ENCODE measurements around the gene JARID2. TPM values are rescaled to one million over a fixed set of nuclear protein-coding genes. Genes with fewer than 3 reads are reported as not detected.

JARID2 gene
- total RNA-seq, 4 donors from 2014 or later: 11.6 to 22.5 (median 16.4) TPM

DNA sequence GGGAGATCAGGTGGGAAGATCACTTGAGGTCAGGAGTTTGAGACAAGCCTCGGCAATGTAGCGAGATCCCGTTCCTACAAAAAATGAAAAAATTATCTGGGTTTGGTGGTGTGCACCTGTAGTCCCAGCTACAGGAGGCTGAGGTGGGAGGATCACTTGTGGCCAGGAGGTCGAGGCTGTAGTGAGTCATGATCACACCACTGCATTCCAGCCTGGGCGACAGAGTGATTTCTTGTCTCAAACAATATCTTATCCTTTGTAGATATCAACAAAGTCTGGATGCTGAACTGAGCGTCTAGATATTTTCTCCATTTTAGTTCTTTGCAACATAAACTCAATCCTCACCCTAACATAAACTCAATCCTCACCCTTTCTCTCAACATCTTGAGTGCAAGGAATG is 219.3 kb downstream of the JARID2 start:
- DNase-seq (no peak), ATAC-seq (no peak)
- no peaks in the 10 kb centered on the region for H3K9me3 ChIP-seq
- TF ChIP-seq, protein P1, sequence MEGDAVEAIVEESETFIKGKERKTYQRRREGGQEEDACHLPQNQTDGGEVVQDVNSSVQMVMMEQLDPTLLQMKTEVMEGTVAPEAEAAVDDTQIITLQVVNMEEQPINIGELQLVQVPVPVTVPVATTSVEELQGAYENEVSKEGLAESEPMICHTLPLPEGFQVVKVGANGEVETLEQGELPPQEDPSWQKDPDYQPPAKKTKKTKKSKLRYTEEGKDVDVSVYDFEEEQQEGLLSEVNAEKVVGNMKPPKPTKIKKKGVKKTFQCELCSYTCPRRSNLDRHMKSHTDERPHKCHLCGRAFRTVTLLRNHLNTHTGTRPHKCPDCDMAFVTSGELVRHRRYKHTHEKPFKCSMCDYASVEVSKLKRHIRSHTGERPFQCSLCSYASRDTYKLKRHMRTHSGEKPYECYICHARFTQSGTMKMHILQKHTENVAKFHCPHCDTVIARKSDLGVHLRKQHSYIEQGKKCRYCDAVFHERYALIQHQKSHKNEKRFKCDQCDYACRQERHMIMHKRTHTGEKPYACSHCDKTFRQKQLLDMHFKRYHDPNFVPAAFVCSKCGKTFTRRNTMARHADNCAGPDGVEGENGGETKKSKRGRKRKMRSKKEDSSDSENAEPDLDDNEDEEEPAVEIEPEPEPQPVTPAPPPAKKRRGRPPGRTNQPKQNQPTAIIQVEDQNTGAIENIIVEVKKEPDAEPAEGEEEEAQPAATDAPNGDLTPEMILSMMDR (IDR thresholded peaks at IDR 0.05 in 4 of 5, conservative IDR thresholded peaks at IDR 0.05 in 1 of 5): no peak
- no peak for TF ChIP-seq POLR2A (IDR thresholded peaks at IDR 0.05)
- H3K4me1 ChIP-seq: peaks cover 38 to 40% of the 10 kb centered on the region in 2 donors
- no peak overlapping the region for H3K27ac ChIP-seq
- H3K4me3 ChIP-seq: no peak overlapping the region
- peaks cover 0 to 10% of the 10 kb centered on the region in 2 donors for H3K36me3 ChIP-seq
- in situ Hi-C loops (cut with MboI; ENCODE audit: low sequenced_read_pairs in 4 of 4) (loop anchor here in 2 of 4 donors (25.0 kb wide), 2 partner anchors 203 to 1253 kb away; no protein-coding TSS in a partner anchor), intact Hi-C loops (cut with DNase I; ENCODE audit: low total_unique reads) (no loop called here)
- H3K27me3 ChIP-seq: no peaks in the 10 kb centered on the region

DNA sequence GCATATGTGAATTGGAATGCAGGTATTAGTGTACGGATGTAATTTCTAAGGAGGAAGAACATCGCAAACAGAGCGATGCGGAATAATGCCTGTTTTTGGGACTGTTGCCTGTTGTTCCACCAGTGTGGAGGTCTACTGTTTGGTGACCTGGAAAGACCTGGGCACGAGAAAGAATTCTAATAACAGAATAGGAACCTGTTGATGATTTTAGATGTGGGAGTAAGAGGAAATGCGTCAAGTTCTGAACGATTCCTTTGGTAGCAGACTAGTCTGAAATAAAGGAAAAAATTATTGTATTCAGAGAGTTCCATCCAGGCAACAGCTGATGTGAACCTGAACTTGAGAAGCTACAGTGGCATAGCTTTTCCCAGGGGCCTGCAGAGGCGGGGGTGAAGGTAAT is 224.9 kb downstream of the JARID2 start:
- in situ Hi-C loops (cut with MboI; ENCODE audit: low sequenced_read_pairs in 4 of 4): loop anchor here in 2 of 4 donors (25.0 kb wide), 2 partner anchors 208 to 1258 kb away; no protein-coding TSS in a partner anchor
- peaks cover 0 to 10% of the 10 kb centered on the region in 2 donors for H3K36me3 ChIP-seq
- peaks cover 25 to 30% of the 10 kb centered on the region in 2 donors for H3K4me1 ChIP-seq
- no peak for TF ChIP-seq POLR2A (IDR thresholded peaks at IDR 0.05)
- TF ChIP-seq, protein P1 (IDR thresholded peaks at IDR 0.05 in 4 of 5, conservative IDR thresholded peaks at IDR 0.05 in 1 of 5): no peak
- peak overlapping the region in 1 of 4 donors; percentile 9 for H3K27ac ChIP-seq
- no peak overlapping the region for H3K4me3 ChIP-seq
- no peaks in the 10 kb centered on the region for H3K9me3 ChIP-seq
- ATAC-seq: no peak
- DNase-seq: no peak
- intact Hi-C loops (cut with DNase I; ENCODE audit: low total_unique reads): no loop called here
- no peaks in the 10 kb centered on the region for H3K27me3 ChIP-seq

- H3K4me3 ChIP-seq: no peak overlapping the region
- H3K9me3 ChIP-seq: no peaks in the 10 kb centered on the region
- no peaks in the 10 kb centered on the region for H3K27me3 ChIP-seq
- H3K4me1 ChIP-seq: peaks cover 41 to 49% of the 10 kb centered on the region in 2 donors
- TF ChIP-seq POLR2A (IDR thresholded peaks at IDR 0.05): no peak
- TF ChIP-seq, protein P1 (IDR thresholded peaks at IDR 0.05 in 4 of 5, conservative IDR thresholded peaks at IDR 0.05 in 1 of 5): no peak
- ATAC-seq (no peak), DNase-seq (no peak)
- in situ Hi-C loops (cut with MboI; ENCODE audit: low sequenced_read_pairs in 4 of 4) (loop anchor here in 2 of 4 donors (25.0 kb wide), 2 partner anchors 210 to 1260 kb away; no protein-coding TSS in a partner anchor), intact Hi-C loops (cut with DNase I; ENCODE audit: low total_unique reads) (no loop called here)
- peak overlapping the region; percentile 74 to 87 (median 83) for H3K27ac ChIP-seq
- H3K36me3 ChIP-seq: peaks cover 0 to 10% of the 10 kb centered on the region in 2 donors
Measured at GRCh38 chr6:15472621-15473020, 226.8 kb downstream of the JARID2 start.

DNA sequence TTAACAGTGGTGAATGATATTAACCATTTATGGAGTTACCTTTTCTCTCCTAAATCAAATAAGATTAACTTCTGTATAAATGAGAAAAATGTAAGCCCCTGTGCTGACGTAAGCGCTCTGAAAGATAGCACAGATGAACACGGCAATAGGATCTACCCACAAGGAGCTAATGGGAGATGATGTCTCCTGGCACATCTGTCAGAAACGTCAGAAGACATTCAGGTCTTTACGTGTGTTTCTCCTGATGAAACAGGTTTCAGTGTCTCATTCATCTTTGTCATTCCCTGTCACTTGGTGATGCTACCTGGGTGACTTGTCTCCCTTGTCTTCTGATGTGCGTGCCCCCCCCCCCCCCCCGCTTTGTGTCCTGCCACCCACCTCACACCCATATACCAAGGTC is 227.3 kb downstream of the JARID2 start:
- Histone ChIP-seq H3K4me1 (peaks cover 45 to 54% of the 10 kb centered on the region in 2 donors), H3K27ac (peak overlapping the region; percentile 74 to 87 (median 83)), H3K9me3 (no peaks in the 10 kb centered on the region), H3K27me3 (no peaks in the 10 kb centered on the region), H3K4me3 (no peak overlapping the region), H3K36me3 (peaks cover 0 to 10% of the 10 kb centered on the region in 2 donors)
- in situ Hi-C loops (cut with MboI; ENCODE audit: low sequenced_read_pairs in 4 of 4) (loop anchor here in 2 of 4 donors (25.0 kb wide), 2 partner anchors 211 to 1261 kb away; no protein-coding TSS in a partner anchor), intact Hi-C loops (cut with DNase I; ENCODE audit: low total_unique reads) (no loop called here)
- ATAC-seq: no peak
- DNase-seq: no peak
- TF ChIP-seq POLR2A (IDR thresholded peaks at IDR 0.05): no peak
- TF ChIP-seq, protein P1 (IDR thresholded peaks at IDR 0.05 in 4 of 5, conservative IDR thresholded peaks at IDR 0.05 in 1 of 5): no peak

All from gastrocnemius medialis (tissue), 4 donors.